DOHH2 (cell line): ENCODE results near the gene NSMCE4A.

Experiments
- H3F3A ChIP-seq: fragments of 200-600 bp; sonication (generic), shearing (Covaris generic); 2 replicates; pipeline ENCODE4 v1.6.0; 2016; ENCODE audit warnings: antibody characterized with exemption, mild to moderate bottlenecking; ENCODE audit not compliant: control insufficient read depth, insufficient read depth
- H3K27ac ChIP-seq: fragments of 200-600 bp; sonication (generic); 2 replicates; pipeline ENCODE4 v1.5.1; 2014; ENCODE audit warnings: low read depth, mild to moderate bottlenecking, low read length, moderate library complexity
- H3K27me3 ChIP-seq: fragments of 200-600 bp; sonication (generic); 2 replicates; pipeline ENCODE4 v1.6.1; 2014; ENCODE audit warnings: mild to moderate bottlenecking, low read length, mixed read lengths; ENCODE audit not compliant: control insufficient read depth
- H3K36me3 ChIP-seq: fragments of 200-600 bp; sonication (generic); 2 replicates; pipeline ENCODE4 v1.6.1; 2014; ENCODE audit warnings: mild to moderate bottlenecking, low read length, moderate library complexity, mixed read lengths; ENCODE audit not compliant: control insufficient read depth
- H3K4me1 ChIP-seq: fragments of 200-600 bp; sonication (generic); 2 replicates; pipeline ENCODE4 v1.6.1; 2014; ENCODE audit warnings: mild to moderate bottlenecking, low read length, mixed read lengths; ENCODE audit not compliant: control insufficient read depth
- H3K4me2 ChIP-seq: fragments of 200-600 bp; sonication (generic); 2 replicates; pipeline ENCODE4 v1.6.0; 2014; ENCODE audit warnings: mild to moderate bottlenecking, low read length, moderate library complexity
- H3K4me3 ChIP-seq: fragments of 200-600 bp; sonication (generic); 2 replicates; pipeline ENCODE4 v1.5.1; 2014; ENCODE audit warnings: mild to moderate bottlenecking, low read length, mixed read lengths
- H3K79me2 ChIP-seq: fragments of 200-600 bp; sonication (generic); 2 replicates; pipeline ENCODE4 v1.6.1; 2014; ENCODE audit warnings: mild to moderate bottlenecking, low read length, mixed read lengths; ENCODE audit not compliant: control insufficient read depth
- H3K9me2 ChIP-seq: fragments of 200-600 bp; sonication (generic); replicated peaks from 2 replicates; pipeline ENCODE4 v1.6.1; 2014; ENCODE audit warnings: mild to moderate bottlenecking, low read length, mixed read lengths; ENCODE audit not compliant: control insufficient read depth
- H3K9me3 ChIP-seq: fragments of 200-600 bp; sonication (generic); 2 replicates; pipeline ENCODE4 v1.6.1; 2014; ENCODE audit warnings: antibody characterized with exemption, low read length, mixed read lengths; ENCODE audit not compliant: control insufficient read depth, insufficient read depth
- H4K20me1 ChIP-seq: fragments of 200-600 bp; sonication (generic); 2 replicates; pipeline ENCODE4 v1.6.0; 2014; ENCODE audit warnings: low read depth, mild to moderate bottlenecking, antibody characterized with exemption, low read length, moderate library complexity; ENCODE audit not compliant: control insufficient read depth, insufficient read depth
- EZH2phosphoT487 ChIP-seq: fragments of 200-600 bp; sonication (generic); IDR thresholded peaks from 2 replicates; pipeline ENCODE4 v1.6.1; 2017; ENCODE audit warnings: borderline replicate concordance, mild to moderate bottlenecking, antibody characterized with exemption, low read length, moderate library complexity, mixed read lengths
- TF ChIP-seq, protein P1 (sequence below): fragments of 200-600 bp; sonication (generic); IDR thresholded peaks from one replicate; pipeline ENCODE4 v1.5.1; 2014; ENCODE audit warnings: antibody characterized with exemption, mild to moderate bottlenecking, low read depth, low read length; ENCODE audit not compliant: poor library complexity, severe bottlenecking

NSMCE4A gene

DNA sequence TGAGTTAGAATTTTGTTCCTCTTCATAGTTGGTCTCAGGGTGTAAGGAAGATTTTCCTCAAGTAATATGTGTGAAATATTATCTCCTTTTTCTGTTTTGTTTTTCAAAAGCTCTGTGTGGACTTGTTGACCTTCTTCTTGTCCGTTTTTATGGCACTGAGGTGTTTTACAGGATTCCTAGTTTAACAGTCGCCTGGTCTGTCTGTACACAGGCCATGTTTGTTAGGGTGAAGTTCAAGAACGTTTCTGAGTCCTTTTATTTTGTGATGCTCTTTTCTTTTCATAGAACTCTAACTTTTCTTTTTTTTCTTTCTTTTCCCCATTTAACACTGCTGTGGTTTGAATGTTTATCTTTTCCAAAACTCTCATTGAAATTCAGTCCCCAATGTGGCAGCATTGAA lies 32.4 kb upstream of the NSMCE4A start:
- Histone ChIP-seq H3K79me2 (no peaks in the 10 kb centered on the region), H3K9me3 (no peaks in the 10 kb centered on the region), H3K36me3 (no peaks in the 10 kb centered on the region), H3K9me2 (no peaks in the 10 kb centered on the region), H3K4me2 (no peak overlapping the region), H3K27me3 (no peaks in the 10 kb centered on the region; the same call in 1 of the 2 replicates), H4K20me1 (no peaks in the 10 kb centered on the region), H3K27ac (no peak overlapping the region), H3K4me1 (no peaks in the 10 kb centered on the region), H3F3A (no peaks in the 10 kb centered on the region), H3K4me3 (no peak overlapping the region)
- no peak for TF ChIP-seq EZH2phosphoT487
- TF ChIP-seq, protein P1, sequence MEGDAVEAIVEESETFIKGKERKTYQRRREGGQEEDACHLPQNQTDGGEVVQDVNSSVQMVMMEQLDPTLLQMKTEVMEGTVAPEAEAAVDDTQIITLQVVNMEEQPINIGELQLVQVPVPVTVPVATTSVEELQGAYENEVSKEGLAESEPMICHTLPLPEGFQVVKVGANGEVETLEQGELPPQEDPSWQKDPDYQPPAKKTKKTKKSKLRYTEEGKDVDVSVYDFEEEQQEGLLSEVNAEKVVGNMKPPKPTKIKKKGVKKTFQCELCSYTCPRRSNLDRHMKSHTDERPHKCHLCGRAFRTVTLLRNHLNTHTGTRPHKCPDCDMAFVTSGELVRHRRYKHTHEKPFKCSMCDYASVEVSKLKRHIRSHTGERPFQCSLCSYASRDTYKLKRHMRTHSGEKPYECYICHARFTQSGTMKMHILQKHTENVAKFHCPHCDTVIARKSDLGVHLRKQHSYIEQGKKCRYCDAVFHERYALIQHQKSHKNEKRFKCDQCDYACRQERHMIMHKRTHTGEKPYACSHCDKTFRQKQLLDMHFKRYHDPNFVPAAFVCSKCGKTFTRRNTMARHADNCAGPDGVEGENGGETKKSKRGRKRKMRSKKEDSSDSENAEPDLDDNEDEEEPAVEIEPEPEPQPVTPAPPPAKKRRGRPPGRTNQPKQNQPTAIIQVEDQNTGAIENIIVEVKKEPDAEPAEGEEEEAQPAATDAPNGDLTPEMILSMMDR = no peak

DNA sequence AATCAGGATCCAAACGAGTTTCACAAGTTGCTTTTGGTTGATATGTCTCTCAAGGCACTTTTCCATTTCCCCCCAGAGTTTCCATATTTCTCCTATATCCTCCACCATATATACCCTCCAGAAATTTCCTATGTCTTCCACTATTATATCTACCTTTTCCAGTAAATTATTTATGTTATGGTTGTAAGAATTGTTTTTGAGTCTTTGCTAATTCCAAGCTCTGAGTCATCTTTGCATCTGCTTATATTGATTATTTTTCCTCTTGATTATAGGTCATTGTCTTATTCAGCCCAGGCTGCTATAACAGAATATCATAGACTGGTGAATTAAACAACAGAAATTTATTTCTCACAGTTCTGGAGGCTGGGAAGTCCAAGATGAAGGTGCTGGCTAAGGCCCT lies 26.7 kb upstream of the NSMCE4A start:
- H3K9me3 ChIP-seq = no peaks in the 10 kb centered on the region
- H3K4me2 ChIP-seq = no peak overlapping the region
- no peaks in the 10 kb centered on the region for H3K9me2 ChIP-seq
- H4K20me1 ChIP-seq = no peaks in the 10 kb centered on the region
- no peak overlapping the region for H3K4me3 ChIP-seq
- H3K4me1 ChIP-seq = no peaks in the 10 kb centered on the region
- no peaks in the 10 kb centered on the region for H3K27me3 ChIP-seq
- no peak for TF ChIP-seq EZH2phosphoT487
- TF ChIP-seq, protein P1 = no peak
- H3K27ac ChIP-seq = no peak overlapping the region
- no peaks in the 10 kb centered on the region for H3K79me2 ChIP-seq
- H3F3A ChIP-seq = no peaks in the 10 kb centered on the region
- no peaks in the 10 kb centered on the region for H3K36me3 ChIP-seq

DNA sequence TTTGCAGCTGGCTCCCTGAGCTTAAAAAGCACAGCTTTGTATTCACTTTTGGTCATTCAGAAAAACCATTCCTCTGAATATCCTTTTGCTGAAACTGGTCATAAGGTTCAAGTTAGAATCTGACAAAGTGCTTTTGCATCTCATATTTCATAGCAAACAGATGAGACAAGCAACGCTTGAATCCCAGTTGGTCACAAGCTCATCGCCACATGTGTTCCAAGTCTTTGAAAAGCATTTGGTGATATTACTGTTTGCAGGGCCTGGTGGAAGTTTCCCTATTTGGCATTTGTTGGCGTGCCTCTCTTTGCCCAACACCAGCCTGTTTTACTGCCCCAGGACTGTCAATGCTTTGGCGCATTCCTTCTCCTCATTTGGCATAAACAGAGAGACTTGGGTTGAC lies 24.3 kb upstream of the NSMCE4A start:
- Histone ChIP-seq H3K27ac (no peak overlapping the region), H3K9me2 (no peaks in the 10 kb centered on the region), H3K4me2 (no peak overlapping the region), H3F3A (no peaks in the 10 kb centered on the region), H3K79me2 (no peaks in the 10 kb centered on the region), H3K4me3 (no peak overlapping the region), H3K36me3 (no peaks in the 10 kb centered on the region), H3K27me3 (no peaks in the 10 kb centered on the region), H3K4me1 (no peaks in the 10 kb centered on the region), H3K9me3 (no peaks in the 10 kb centered on the region), H4K20me1 (no peaks in the 10 kb centered on the region)
- TF ChIP-seq EZH2phosphoT487 = no peak
- TF ChIP-seq, protein P1 = no peak

DNA sequence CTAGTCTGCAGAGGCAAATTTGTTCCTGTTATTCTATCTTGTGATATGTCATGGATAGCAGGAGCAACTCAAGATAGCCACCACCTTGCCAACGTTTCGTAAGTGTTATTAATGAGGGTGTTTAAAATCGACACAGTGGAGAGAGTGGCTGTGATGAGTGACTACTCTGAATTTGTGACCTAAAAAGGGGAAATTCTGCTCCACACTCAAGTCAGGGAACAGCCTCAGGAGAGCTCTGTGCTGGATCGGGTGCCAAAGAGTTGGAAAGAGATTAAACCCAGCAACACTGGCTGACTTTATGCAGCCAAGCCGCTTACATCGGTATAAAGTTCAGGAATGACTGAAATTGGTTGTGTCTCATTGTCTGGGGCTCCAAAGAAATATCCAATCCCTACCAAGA lies 23.4 kb upstream of the NSMCE4A start:
- Histone ChIP-seq H3K79me2 (no peaks in the 10 kb centered on the region), H3K4me1 (no peaks in the 10 kb centered on the region), H3K36me3 (no peaks in the 10 kb centered on the region), H3K27me3 (no peaks in the 10 kb centered on the region), H3K27ac (no peak overlapping the region), H3K4me3 (no peak overlapping the region), H3K9me2 (no peaks in the 10 kb centered on the region), H3K4me2 (no peak overlapping the region), H4K20me1 (no peaks in the 10 kb centered on the region), H3K9me3 (no peaks in the 10 kb centered on the region), H3F3A (no peaks in the 10 kb centered on the region)
- no peak for TF ChIP-seq EZH2phosphoT487
- TF ChIP-seq, protein P1 = no peak
